Activated T-cell treated with anti-CD3 and anti-CD28 coated beads, Interleukin-2, amount 50 U/mL, for 72 hours (primary cell): ENCODE data around the gene NAV2. TPM values are rescaled to one million over a fixed set of nuclear protein-coding genes. Genes with fewer than 3 reads are reported as not detected.

Experiments
- ATAC-seq, 2 donors: fragments of 150-1000 bp; cut with Tn5 transposase; replicated peaks in 1 of 2; 2 replicates each; pipeline ENCODE4 v1.10.0; 2021; ENCODE audit warnings: moderate library complexity in 2 of 2, mild to moderate bottlenecking in 1 of 2
- DNase-seq, 2 donors: peaks; one replicate each; pipeline ENCODE4 v3.0.0; 2021 to 2022; ENCODE audit warnings: mixed read lengths in 1 of 2
- H3K27ac Mint-ChIP-seq: one replicate; pipeline ENCODE4 v1.8.0; 2022; ENCODE audit warnings: mild to moderate bottlenecking, moderate library complexity, mixed read lengths
- H3K27me3 Mint-ChIP-seq: one replicate; pipeline ENCODE4 v1.8.0; 2022; ENCODE audit warnings: low read depth, mixed read lengths
- H3K36me3 Mint-ChIP-seq, 2 donors: one replicate each; pipeline ENCODE4 v1.8.0; 2022; ENCODE audit warnings: mixed read lengths in 2 of 2, mild to moderate bottlenecking in 1 of 2; ENCODE audit not compliant: insufficient read depth in 2 of 2
- H3K4me1 Mint-ChIP-seq: one replicate; pipeline ENCODE4 v1.8.0; 2022; ENCODE audit warnings: low read depth, mixed read lengths
- H3K4me3 Mint-ChIP-seq, 2 donors: one replicate each; pipeline ENCODE4 v1.8.0; 2022; ENCODE audit warnings: mild to moderate bottlenecking in 2 of 2, mixed read lengths in 2 of 2, moderate library complexity in 2 of 2
- H3K9me3 Mint-ChIP-seq, 2 donors: one replicate each; pipeline ENCODE4 v1.8.0; 2022; ENCODE audit warnings: mixed read lengths in 2 of 2
- total RNA-seq, 2 donors: library from RNA; stranded (reverse); gene quantifications; one replicate each; pipeline ENCODE4 v1.2.3, GENCODE V29; 2022

The NAV2 gene
- total RNA-seq, 2 donors from 2014 or later = 1.8 to 2.0 TPM

DNA sequence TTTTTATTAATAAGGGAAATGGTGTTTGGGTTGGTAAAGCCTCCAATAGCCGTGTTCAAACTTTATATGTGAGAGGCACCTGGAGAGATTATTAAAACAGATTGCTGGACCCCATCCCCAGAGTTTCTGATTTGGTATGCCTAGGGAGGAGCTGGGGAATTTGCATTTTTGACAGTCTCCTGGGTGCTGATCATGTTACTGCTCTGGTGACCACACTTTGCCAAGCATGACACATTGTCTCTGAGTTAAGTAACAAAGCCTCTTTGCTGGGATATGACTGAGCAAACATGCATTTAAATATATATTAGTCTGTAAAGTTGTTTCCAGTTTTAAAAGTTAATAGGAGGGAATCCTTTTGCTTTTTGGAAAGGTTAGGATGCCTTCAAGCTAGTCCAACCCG lies 140.4 kb downstream of the NAV2 start:
- H3K4me3 Mint-ChIP-seq = no peak overlapping the region
- ATAC-seq (no peak), DNase-seq (no peak)
- peaks cover 2 to 3% of the 10 kb centered on the region in 2 donors for H3K9me3 Mint-ChIP-seq
- H3K36me3 Mint-ChIP-seq = peaks cover 0 to 1% of the 10 kb centered on the region in 2 donors
- H3K27ac Mint-ChIP-seq = no peak overlapping the region
- peaks cover 5% of the 10 kb centered on the region for H3K27me3 Mint-ChIP-seq
- H3K4me1 Mint-ChIP-seq = no peaks in the 10 kb centered on the region

DNA sequence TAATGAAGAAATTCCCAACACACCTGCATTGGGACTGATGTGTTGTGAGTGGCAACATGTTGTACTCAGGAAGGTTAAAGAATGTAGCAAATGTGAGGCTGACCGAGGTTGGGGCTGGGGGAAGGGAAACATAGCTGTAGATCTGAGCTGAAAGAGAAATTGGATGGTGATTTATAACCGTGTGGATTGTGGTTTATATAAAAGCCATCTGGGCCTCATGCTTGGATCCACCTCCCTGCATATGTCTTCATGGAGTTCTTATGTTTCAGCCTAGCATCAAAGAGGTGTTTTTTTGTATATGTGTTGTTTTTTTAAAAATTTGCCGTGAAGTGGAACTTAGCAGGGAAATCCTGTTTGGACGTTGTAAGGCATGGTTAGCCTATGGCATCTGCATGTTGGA lies 141.3 kb downstream of the NAV2 start:
- ATAC-seq (no peak), DNase-seq (no peak)
- H3K27ac Mint-ChIP-seq = no peak overlapping the region
- peaks cover 0 to 1% of the 10 kb centered on the region in 2 donors for H3K36me3 Mint-ChIP-seq
- H3K4me1 Mint-ChIP-seq = no peaks in the 10 kb centered on the region
- H3K27me3 Mint-ChIP-seq = peaks cover 4% of the 10 kb centered on the region
- no peak overlapping the region for H3K4me3 Mint-ChIP-seq
- peaks cover 2 to 3% of the 10 kb centered on the region in 2 donors for H3K9me3 Mint-ChIP-seq

DNA sequence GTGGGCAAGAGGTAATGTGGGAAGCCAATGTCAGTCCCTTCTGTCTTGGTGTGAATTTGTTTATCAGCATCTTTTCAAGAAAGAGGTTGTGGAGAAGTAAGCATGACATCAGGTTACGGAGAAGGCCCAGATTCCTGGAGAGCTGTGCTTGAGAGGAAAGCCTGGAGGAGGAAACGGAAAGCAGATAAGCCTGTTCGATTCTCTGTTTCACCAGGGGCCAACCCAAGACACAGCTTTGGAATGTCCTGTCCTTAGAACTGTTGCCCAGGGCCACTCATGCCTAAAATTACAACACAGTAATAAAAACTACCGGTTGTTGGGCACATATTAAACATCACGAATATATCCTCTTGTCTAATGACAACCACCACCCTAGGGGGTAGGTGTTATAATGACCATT lies 148.5 kb downstream of the NAV2 start:
- peaks cover 6% of the 10 kb centered on the region for H3K27me3 Mint-ChIP-seq
- no peak for ATAC-seq
- no peaks in the 10 kb centered on the region for H3K36me3 Mint-ChIP-seq
- DNase-seq = no peak
- H3K4me3 Mint-ChIP-seq = no peak overlapping the region
- H3K4me1 Mint-ChIP-seq = no peaks in the 10 kb centered on the region
- H3K9me3 Mint-ChIP-seq = no peaks in the 10 kb centered on the region
- H3K27ac Mint-ChIP-seq = no peak overlapping the region

DNA sequence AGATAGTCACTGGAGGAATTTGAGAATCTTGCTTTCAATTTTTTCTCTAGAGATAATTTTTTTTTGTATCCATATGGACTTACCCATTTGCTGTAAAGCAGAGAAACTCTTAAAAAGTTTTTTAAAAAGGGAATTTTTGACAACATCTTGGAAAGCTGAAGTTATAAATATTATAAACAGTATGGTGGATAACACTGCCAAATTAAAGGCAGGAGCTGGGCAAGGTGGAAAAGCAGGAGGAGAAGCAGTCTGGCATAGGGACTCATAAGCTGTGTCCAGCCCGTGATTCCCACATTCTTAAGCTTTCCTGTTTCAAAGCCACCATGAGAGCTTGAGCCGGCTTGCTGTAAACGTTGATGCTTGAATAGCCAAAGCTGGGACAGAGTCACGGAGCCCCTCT lies 149.5 kb downstream of the NAV2 start:
- Mint-ChIP-seq H3K27me3 (peaks cover 6% of the 10 kb centered on the region), H3K4me1 (no peaks in the 10 kb centered on the region), H3K4me3 (no peak overlapping the region), H3K27ac (no peak overlapping the region), H3K9me3 (no peaks in the 10 kb centered on the region), H3K36me3 (no peaks in the 10 kb centered on the region)
- DNase-seq (no peak), ATAC-seq (no peak)

DNA sequence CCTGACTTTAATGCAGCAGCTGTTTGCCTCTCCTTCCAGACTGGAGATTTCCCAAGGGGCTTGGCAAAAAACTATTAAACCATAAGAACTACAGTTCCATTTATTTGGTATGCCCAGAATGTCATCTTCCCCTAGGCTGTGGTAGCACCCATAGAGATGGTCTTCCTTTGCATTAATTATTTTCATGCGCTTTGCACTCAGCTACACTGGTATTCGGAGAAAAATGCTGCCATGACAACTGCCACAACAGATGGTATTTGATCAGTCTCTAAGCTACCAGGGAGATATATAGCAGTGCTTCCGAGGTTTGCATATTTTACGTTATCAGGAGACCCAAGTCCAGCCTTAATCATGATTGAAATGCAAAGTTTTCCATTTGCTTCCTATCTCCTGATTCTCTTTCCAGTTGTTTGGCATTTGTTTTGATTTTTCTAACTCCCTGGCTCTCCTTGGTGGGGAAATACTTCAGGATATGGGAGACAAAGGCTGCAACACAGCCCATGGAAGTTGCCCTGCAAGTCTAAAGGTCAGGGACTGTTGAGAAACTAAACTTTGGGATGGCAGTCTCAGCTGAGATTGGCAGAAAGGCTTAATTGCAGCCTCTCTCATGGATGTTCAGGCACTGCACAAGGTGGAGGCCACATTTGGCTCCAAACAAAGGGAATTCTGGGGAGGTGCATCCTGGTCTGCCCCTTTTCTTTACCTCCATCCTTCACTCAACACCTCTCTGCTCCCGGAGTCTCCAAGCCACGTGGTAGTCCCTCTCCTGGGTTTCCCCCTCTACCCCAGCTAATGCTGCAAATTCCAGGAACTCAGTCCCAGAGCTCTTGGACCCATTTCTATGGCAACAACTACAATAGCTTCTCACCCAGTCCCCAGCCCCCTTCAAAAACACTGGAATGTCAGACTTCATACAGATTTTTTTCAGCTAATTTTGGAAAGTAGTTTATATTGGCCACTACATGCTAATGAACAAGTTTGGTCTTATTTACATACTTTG lies 151.8 kb downstream of the NAV2 start:
- ATAC-seq (no peak), DNase-seq (no peak)
- peaks cover 6% of the 10 kb centered on the region for H3K27me3 Mint-ChIP-seq
- no peak overlapping the region for H3K27ac Mint-ChIP-seq
- no peak overlapping the region for H3K4me3 Mint-ChIP-seq
- H3K9me3 Mint-ChIP-seq = no peaks in the 10 kb centered on the region
- H3K36me3 Mint-ChIP-seq = no peaks in the 10 kb centered on the region
- H3K4me1 Mint-ChIP-seq = no peaks in the 10 kb centered on the region

DNA sequence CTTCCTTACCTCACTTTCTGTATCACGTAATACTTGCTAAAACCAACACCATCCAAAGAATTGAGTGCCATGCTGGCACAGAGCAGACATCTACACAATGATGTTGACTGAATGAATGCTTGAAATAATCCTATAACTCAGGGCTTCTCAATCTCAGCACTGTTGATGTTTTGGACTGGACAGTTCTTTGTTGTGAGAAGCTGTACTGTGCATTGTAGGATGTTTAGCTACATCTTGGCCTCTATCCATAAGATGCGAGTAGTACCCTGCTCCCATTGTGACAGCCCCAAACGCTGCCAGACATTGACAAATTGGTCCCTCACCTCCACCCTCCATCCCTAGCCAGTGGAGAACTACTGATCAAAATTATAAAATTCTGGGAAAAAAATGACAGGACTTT lies 153.4 kb downstream of the NAV2 start:
- H3K9me3 Mint-ChIP-seq = no peaks in the 10 kb centered on the region
- DNase-seq = no peak
- H3K4me3 Mint-ChIP-seq = no peak overlapping the region
- no peak for ATAC-seq
- H3K4me1 Mint-ChIP-seq = no peaks in the 10 kb centered on the region
- no peak overlapping the region for H3K27ac Mint-ChIP-seq
- no peaks in the 10 kb centered on the region for H3K36me3 Mint-ChIP-seq
- H3K27me3 Mint-ChIP-seq = peaks cover 6% of the 10 kb centered on the region

DNA sequence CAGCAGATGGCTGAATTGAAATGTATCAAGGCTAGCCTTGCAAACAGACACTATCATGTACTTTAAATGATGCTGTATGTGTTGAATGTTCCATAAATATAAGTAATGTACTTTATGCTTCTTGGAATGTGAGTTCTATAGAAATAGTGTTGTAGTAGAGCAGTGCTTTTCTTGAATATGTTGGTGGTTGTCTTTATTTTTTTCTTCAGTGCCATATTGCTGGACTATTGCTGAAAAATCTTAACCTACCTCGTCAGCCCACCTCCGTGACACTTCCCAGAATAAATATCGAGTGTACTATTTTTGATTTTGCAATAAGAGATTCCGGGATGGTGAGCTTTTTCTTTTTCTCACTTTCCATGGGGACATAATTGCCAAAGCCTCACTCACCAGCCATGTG lies 153.9 kb downstream of the NAV2 start:
- H3K27ac Mint-ChIP-seq = no peak overlapping the region
- no peaks in the 10 kb centered on the region for H3K4me1 Mint-ChIP-seq
- ATAC-seq (no peak), DNase-seq (no peak)
- H3K36me3 Mint-ChIP-seq = no peaks in the 10 kb centered on the region
- H3K27me3 Mint-ChIP-seq = peaks cover 6% of the 10 kb centered on the region
- H3K4me3 Mint-ChIP-seq = no peak overlapping the region
- H3K9me3 Mint-ChIP-seq = no peaks in the 10 kb centered on the region

DNA sequence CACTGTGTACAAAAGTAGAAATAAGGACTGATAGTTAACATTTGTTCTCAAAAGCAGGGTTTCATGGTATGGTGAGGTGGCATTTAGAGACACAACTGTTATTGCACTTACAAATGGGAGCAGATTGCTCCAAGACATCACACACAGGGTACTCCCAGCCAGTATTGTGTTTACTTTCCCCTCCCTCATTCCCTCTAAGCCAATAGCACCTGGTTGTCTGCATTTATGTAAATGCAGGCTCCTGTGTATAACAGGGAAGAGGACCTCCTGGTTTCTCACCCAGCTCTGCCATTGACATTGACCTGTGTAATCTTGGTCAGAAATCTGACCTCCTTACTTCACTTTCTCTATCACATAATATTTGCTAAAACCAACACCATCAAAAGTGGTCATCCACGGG lies 154.4 kb downstream of the NAV2 start:
- DNase-seq (no peak), ATAC-seq (no peak)
- no peak overlapping the region for H3K27ac Mint-ChIP-seq
- H3K9me3 Mint-ChIP-seq = no peaks in the 10 kb centered on the region
- peaks cover 6% of the 10 kb centered on the region for H3K27me3 Mint-ChIP-seq
- no peaks in the 10 kb centered on the region for H3K36me3 Mint-ChIP-seq
- no peaks in the 10 kb centered on the region for H3K4me1 Mint-ChIP-seq
- H3K4me3 Mint-ChIP-seq = no peak overlapping the region

DNA sequence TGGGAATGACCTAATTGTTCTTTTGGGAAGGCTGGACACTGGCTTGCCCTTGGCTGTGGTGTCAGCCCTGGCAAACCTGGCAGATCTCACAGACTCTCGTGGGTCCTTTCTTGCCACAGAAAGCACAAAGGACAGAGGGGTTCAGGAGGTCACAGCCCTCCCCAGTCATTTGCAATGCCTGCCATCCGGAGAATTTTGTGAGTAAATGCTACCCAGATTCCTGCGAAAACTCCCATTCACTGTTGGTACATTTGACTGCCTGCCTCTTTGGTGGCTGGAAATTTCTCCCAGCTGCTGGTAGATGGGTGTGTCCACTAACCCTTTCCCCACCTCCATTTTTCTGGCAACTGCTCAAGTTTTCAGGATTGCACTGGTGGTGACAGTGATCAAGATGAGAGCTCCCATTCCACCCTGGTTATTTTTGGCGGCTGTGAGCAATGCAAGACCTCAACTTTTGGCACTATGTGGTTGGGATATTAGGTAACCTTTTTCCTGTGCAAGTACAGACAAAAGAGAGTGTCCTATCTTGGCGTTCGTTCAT lies 155.7 kb downstream of the NAV2 start:
- no peak for ATAC-seq
- no peak overlapping the region for H3K4me3 Mint-ChIP-seq
- DNase-seq = no peak
- no peaks in the 10 kb centered on the region for H3K4me1 Mint-ChIP-seq
- peaks cover 4% of the 10 kb centered on the region for H3K27me3 Mint-ChIP-seq
- no peaks in the 10 kb centered on the region for H3K9me3 Mint-ChIP-seq
- no peak overlapping the region for H3K27ac Mint-ChIP-seq
- H3K36me3 Mint-ChIP-seq = no peaks in the 10 kb centered on the region

DNA sequence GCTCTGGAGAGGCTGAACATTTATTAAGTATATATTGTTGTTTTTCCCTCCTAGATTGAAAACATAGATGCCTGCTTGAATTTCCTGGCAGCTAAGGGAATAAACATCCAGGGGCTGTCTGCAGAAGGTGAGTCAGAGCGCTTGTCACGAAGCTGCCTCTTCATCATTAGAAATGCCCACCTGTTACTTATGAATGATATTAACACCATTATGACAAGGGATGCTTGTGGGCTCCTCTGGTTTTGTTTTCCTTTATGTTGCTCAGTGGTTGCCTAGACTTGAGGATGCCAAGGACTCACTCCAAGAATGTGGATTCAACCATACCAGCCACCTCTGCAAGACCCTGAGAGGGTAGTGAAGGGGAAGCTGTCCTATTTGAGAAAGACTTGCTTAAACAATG lies 156.2 kb downstream of the NAV2 start:
- DNase-seq (no peak), ATAC-seq (no peak)
- Mint-ChIP-seq H3K9me3 (no peaks in the 10 kb centered on the region), H3K4me3 (no peak overlapping the region), H3K36me3 (no peaks in the 10 kb centered on the region), H3K27ac (no peak overlapping the region), H3K27me3 (no peaks in the 10 kb centered on the region), H3K4me1 (no peaks in the 10 kb centered on the region)

DNA sequence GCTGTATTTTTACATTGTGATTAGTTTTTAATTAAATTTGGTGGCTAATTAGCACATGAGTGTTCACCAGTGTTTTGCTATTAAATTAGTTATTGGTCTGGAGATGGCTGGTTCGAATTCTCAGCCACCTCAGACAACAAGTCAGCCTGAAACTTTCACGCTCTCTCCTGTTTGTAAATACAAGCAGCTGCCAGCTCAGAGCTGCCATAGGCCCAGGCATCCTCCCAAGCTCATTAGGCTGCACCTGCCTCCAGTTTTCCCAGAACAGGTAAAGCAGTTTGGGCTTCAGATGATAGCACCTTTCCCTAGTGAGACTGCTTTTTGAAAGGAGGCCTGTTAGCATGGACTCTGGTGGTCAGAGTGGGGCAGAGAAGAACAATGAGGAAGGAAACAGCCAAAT lies 156.8 kb downstream of the NAV2 start:
- DNase-seq (no peak), ATAC-seq (no peak)
- H3K9me3 Mint-ChIP-seq = no peaks in the 10 kb centered on the region
- no peak overlapping the region for H3K27ac Mint-ChIP-seq
- no peak overlapping the region for H3K4me3 Mint-ChIP-seq
- H3K4me1 Mint-ChIP-seq = no peaks in the 10 kb centered on the region
- no peaks in the 10 kb centered on the region for H3K36me3 Mint-ChIP-seq
- no peaks in the 10 kb centered on the region for H3K27me3 Mint-ChIP-seq

DNA sequence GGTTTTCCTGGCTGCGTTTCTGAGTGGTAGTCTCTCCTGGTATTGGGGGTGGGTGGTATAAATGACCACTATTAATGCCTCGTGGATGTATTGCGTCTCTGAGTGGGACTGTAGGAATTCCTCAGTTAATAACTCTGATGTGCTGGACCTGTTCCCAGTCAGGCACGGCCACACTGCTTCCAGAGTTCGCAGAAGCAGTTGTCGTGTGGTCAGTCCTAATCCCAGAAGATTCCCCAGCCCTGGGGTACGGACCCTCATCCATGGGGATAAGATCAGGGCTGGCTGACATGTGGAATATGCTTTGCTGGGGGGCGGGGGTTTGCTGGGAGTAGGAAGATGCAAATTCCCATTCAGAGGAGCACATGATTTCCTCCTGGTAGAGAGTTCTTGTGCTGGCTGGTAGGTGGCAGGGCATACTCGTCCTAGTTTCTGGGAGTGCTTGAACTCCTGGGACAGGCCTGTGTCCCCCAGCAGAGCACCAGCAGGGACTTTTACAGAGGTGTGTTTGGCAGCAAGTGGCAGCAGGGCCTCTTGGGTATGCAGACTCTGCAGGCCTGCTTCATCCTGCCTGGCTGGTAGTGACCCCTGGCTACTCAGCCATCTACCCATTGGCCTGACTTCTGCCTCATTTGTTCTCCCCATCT lies 157.4 kb downstream of the NAV2 start:
- H3K27me3 Mint-ChIP-seq = no peaks in the 10 kb centered on the region
- no peak for ATAC-seq
- no peak for DNase-seq
- no peaks in the 10 kb centered on the region for H3K36me3 Mint-ChIP-seq
- no peaks in the 10 kb centered on the region for H3K9me3 Mint-ChIP-seq
- no peaks in the 10 kb centered on the region for H3K4me1 Mint-ChIP-seq
- H3K27ac Mint-ChIP-seq = no peak overlapping the region
- H3K4me3 Mint-ChIP-seq = no peak overlapping the region

DNA sequence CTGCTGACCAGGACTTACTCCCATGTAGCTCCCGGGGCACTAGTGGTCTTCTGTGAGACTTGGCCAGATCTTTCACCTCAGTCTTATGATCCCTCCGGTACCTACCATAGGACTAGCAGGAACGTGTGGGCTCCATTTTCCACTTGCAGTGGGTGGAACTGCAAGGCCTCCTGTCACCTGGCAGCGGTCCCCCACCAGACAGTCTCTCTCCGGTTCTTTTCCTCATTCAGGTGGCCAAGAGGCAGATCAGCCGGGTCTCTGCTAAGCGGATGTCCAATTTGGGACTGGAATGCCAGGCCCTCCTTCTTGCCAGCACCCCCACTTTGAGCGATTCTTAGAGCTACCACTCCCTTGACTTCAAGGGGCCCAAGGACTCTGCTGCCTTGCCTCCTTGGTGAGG lies 158.9 kb downstream of the NAV2 start:
- H3K4me1 Mint-ChIP-seq = no peaks in the 10 kb centered on the region
- H3K36me3 Mint-ChIP-seq = no peaks in the 10 kb centered on the region
- no peak overlapping the region for H3K4me3 Mint-ChIP-seq
- H3K27ac Mint-ChIP-seq = no peak overlapping the region
- no peaks in the 10 kb centered on the region for H3K9me3 Mint-ChIP-seq
- ATAC-seq = no peak
- DNase-seq = no peak
- no peaks in the 10 kb centered on the region for H3K27me3 Mint-ChIP-seq
